ENCODE data around the gene BST2.
"Not testable (repeated sequence)": the region's sequence is repeated elsewhere in the genome, so short reads cannot be mapped to it uniquely, and the experiment has no call there.

The BST2 gene

DNA sequence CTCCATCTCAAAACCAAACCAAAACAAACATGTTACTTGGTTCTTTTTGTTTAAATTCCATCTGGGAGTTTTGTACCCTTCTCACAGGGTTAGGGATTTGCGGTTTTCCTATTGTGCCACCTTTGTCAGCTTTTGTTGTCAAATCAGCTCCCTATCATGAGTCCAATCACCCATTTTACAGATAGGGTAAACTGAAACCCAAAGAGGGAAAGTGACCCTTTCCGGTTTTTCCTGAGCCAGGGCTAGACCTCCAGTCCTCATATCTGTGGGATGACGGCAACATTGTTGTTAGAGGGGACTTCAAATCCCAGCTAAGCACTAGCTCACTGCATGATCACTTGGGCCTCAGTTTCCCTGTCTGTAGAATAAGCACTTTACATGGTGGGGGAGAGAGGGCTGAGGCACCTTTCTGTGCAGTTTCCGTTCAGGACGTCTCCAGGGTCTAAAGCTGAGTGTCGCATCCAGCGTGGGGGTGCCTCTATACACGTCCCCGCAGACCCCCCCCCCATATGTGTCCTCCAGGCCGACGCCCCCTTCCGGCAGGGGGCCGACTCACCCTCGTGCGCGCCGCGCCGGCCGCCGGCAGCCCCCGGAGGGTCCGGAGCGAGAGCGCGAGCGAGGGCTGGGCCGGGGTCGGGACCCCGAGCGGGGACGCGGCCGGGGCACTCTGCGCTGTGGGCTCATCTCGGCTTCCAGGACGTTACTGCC is 15.3 kb downstream of the BST2 start:
- no peak for DNase-seq (ENCODE audit: low read depth in 2 of 2, low spot score in 1 of 2)

GRCh38 chr19:17389288-17389687 is 16.1 kb downstream of the BST2 start:
- DNase-seq (ENCODE audit: low read depth in 2 of 2, low spot score in 1 of 2), result no peak

GRCh38 chr19:17385878-17386611 is 19.4 kb downstream of the BST2 start:
- no peak for DNase-seq (ENCODE audit: low read depth in 2 of 2, low spot score in 1 of 2)

GRCh38 chr19:17380426-17381138 is 24.8 kb downstream of the BST2 start:
- DNase-seq (ENCODE audit: low read depth in 2 of 2, low spot score in 1 of 2), result no peak

DNA sequence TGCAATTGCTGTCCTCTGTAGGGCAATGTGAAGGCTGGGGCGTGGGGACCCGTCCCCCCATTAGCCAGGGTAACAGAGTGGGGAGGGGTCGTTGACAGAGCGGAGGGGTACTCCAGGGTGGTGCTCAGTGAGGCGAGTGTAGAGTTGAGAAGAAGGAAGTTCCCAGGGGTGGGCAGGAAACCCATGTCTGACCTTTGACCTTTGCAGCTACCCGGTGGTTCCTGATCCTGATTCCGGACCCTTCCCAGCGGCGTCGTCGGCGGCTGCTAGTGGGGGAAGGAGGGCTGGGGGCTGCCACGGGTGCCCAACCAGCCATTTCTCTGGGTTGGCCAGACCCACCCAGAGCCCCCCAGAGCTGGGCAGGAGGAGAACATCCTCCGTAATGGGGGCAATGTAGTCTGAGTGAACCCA is 26.2 kb downstream of the BST2 start:
- no peak for DNase-seq (ENCODE audit: low read depth in 2 of 2, low spot score in 1 of 2)

- DNase-seq (ENCODE audit: low read depth in 2 of 2, low spot score in 1 of 2), result no peak
Observed at GRCh38 chr19:17378271-17378670, 27.2 kb downstream of the BST2 start.

- no peak for DNase-seq (ENCODE audit: low read depth in 2 of 2, low spot score in 1 of 2)
Observed at GRCh38 chr19:17376935-17377600, 28.4 kb downstream of the BST2 start, which contains the start of gene PLVAP. Gene PLVAP, minus strand, starts transcription at chr19:17377342. Its CDS starts 54 bp downstream, at chr19:17377288.

DNA sequence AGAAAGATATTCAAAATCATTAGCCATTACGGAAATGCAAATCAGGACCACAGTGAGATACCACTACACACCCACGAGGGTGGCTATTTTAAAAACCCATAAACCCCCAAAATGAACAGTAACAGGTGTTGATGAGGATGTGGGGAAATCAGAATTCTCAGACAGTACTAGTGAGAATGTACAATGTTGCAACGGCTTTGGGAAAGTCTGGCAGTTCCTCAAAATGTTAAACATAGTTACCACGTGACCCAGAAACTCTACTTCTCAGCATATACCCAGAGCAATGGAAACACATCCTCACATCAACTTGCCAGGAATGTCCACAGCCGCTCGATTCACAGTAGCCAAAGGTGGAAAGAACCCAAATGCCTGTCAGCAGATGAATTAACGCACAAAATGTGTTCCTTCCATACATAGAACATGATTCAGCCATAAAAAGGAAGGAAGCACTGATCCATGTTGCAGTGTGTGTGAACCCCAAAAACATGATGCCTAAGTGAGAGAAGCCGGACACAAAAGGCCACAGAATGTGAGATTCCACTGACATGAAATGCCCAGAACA is 35.3 kb downstream of the BST2 start:
- DNase-seq (ENCODE audit: low read depth in 2 of 2, low spot score in 1 of 2), result no peak

- no peak for DNase-seq (ENCODE audit: low read depth in 2 of 2, low spot score in 1 of 2)
Observed at GRCh38 chr19:17365361-17365760, 40.1 kb downstream of the BST2 start.

GRCh38 chr19:17363852-17364605 is 41.4 kb downstream of the BST2 start:
- not testable (repeated sequence) for DNase-seq (ENCODE audit: low read depth in 2 of 2, low spot score in 1 of 2)

GRCh38 chr19:17359905-17360800 is 45.3 kb downstream of the BST2 start:
- no peak for DNase-seq (ENCODE audit: low read depth in 2 of 2, low spot score in 1 of 2)

DNA sequence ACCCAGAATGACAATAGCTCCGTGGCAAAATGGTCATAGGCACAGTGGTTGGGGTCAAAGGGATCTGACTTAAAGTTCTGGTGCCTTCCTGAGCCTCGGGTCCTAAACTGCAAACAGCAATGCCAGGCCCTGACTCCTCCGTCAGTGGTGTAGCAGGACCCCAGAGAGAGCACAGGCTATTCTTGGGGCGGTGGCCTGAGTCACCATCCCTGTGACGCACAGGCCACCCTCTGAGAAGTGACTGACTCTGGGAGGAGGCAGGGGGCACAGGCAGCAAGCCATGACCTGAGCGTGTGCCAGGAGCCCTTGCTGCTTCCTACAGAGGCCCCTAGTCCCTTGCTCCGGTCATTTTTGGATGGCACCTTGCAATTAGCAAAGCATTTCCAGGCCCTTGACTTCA is 47.0 kb downstream of the BST2 start:
- DNase-seq (ENCODE audit: low read depth in 2 of 2, low spot score in 1 of 2), result no peak

DNA sequence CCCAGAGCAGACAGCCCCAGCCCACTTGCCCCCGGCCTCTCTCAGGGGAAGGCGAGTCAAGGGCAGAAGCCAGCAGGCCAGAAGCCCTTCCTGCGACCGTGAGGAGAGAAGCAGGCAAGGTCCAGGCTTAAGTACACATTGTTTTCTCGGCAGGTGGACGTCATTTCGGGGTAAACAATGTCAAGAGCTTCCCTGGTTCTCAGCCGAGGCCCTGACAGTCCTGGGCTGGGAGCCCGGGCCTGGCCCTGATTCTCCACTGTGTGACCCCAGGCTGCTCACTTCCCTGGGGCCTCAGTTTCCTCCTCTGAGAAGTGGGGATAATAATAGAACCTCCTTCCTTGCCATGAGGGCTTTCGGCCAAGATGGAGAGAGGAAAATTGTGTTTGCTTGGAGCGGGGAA is 47.7 kb downstream of the BST2 start:
- DNase-seq (ENCODE audit: low read depth in 2 of 2, low spot score in 1 of 2), result no peak

GRCh38 chr19:17357078-17357666 is 48.3 kb downstream of the BST2 start:
- no peak for DNase-seq (ENCODE audit: low read depth in 2 of 2, low spot score in 1 of 2)

GRCh38 chr19:17353386-17353785 is 52.0 kb downstream of the BST2 start:
- DNase-seq (ENCODE audit: low read depth in 2 of 2, low spot score in 1 of 2), result no peak
